H1 (cell line): Measurements from ENCODE around the gene FBXO41. TPM values are rescaled to one million over a fixed set of nuclear protein-coding genes. Genes with fewer than 3 reads are reported as not detected.
A peak's percentile ranks its signal among the peaks of the same experiment; 100 is the strongest.

Experiments
- CTCF ChIA-PET: fragments of 300-600 bp; sonication (Branson Sonifier 250); formaldehyde crosslinking; loops from one replicate; lab custom pipeline; 2021; ENCODE audit not compliant: partially characterized antibody; lab: Charles Lee
- POLR2A ChIA-PET: fragments of 300-600 bp; sonication (Branson Sonifier 250); formaldehyde crosslinking; loops from one replicate; lab custom pipeline; 2021; ENCODE audit warnings: inconsistent platforms; ENCODE audit not compliant: partially characterized antibody; lab: Charles Lee
- DNase-seq, 2 experiments: peaks; one replicate each; pipeline versions ENCODE4 v3.0.0 to v3.0.0-alpha.2; 2010 to 2022; ENCODE audit warnings: low spot score in 2 of 2, low read depth in 1 of 2, mixed read lengths in 1 of 2
- FAIRE-seq: peaks from 2 replicates; lab custom pipeline; 2011; peaks lifted over from hg19 to GRCh38; lab: Jason Lieb, UNC
- H2AFZ ChIP-seq: 2 replicates; pipeline ENCODE4 v1.8.1; 2012; ENCODE audit warnings: low read length, inconsistent platforms
- H2AK5ac ChIP-seq: 2 replicates; pipeline ENCODE4 v1.6.1; 2013; ENCODE audit warnings: low read depth, low read length
- H2BK120ac ChIP-seq: replicated peaks from 2 replicates; pipeline ENCODE3; 2013; ENCODE audit warnings: low read depth, low read length, inconsistent platforms
- H2BK12ac ChIP-seq: 2 replicates; pipeline ENCODE4 v1.6.1; 2013; ENCODE audit warnings: low read depth, low read length
- H2BK15ac ChIP-seq: 2 replicates; pipeline ENCODE4 v1.6.1; 2013; ENCODE audit warnings: low read length
- H2BK20ac ChIP-seq: 2 replicates; pipeline ENCODE4 v1.6.1; 2013; ENCODE audit warnings: low read length
- H2BK5ac ChIP-seq: 2 replicates; pipeline ENCODE4 v1.6.1; 2013; ENCODE audit warnings: low read depth, low read length
- H3K14ac ChIP-seq: 2 replicates; pipeline ENCODE4 v1.6.1; 2013; ENCODE audit warnings: inconsistent platforms; ENCODE audit not compliant: insufficient read length
- H3K18ac ChIP-seq: 2 replicates; pipeline ENCODE4 v1.6.1; 2013; ENCODE audit warnings: low read length; ENCODE audit errors: extremely low read depth
- H3K23ac ChIP-seq: 2 replicates; pipeline ENCODE4 v1.6.1; 2013; ENCODE audit warnings: inconsistent platforms; ENCODE audit not compliant: insufficient read length
- H3K23me2 ChIP-seq: 2 replicates; pipeline ENCODE4 v1.6.1; 2013; ENCODE audit warnings: low read depth, low read length
- H3K27ac ChIP-seq: 2 replicates; pipeline ENCODE4 v1.6.1; 2011; ENCODE audit warnings: low read depth, low read length, inconsistent platforms
- H3K27me3 ChIP-seq, 4 experiments: replicated peaks in 1 of 4; 1 replicate in 1 of 4; 2 replicates in 3 of 4; pipeline versions ENCODE4 v1.6.1 to v1.8.1; 2011 to 2013; ENCODE audit warnings: low read length in 3 of 4, mild to moderate bottlenecking in 3 of 4, inconsistent platforms in 2 of 4, mixed read lengths in 2 of 4, moderate library complexity in 1 of 4; ENCODE audit not compliant: control insufficient read depth in 3 of 4, insufficient read depth in 3 of 4; ENCODE audit errors: extremely low read depth in 1 of 4
- H3K36me3 ChIP-seq, 4 experiments: 2 replicates each; pipeline versions ENCODE4 v1.6.1 to v1.8.1; 2011 to 2013; ENCODE audit warnings: mild to moderate bottlenecking in 4 of 4, low read length in 3 of 4, moderate library complexity in 2 of 4, control low read depth in 1 of 4, inconsistent platforms in 1 of 4; ENCODE audit not compliant: insufficient read depth in 4 of 4, control insufficient read depth in 2 of 4
- H3K4ac ChIP-seq: replicated peaks from 2 replicates; pipeline ENCODE3; 2013; ENCODE audit warnings: low read length, low read depth, mixed read lengths, inconsistent platforms; ENCODE audit not compliant: insufficient read length
- H3K4me1 ChIP-seq, 4 experiments: replicated peaks in 1 of 4; 1 replicate in 1 of 4; 2 replicates in 3 of 4; pipeline versions ENCODE4 v1.6.1 to v1.8.1; 2011 to 2013; ENCODE audit warnings: low read length in 3 of 4, inconsistent platforms in 2 of 4, mixed read lengths in 1 of 4; ENCODE audit not compliant: insufficient read depth in 4 of 4, control insufficient read depth in 3 of 4
- H3K4me2 ChIP-seq, 2 experiments: 2 replicates each; pipeline versions ENCODE4 v1.6.1 to v1.8.1; 2011 to 2013; ENCODE audit warnings: low read depth in 2 of 2, low read length in 2 of 2, control low read depth in 1 of 2, inconsistent platforms in 1 of 2, mild to moderate bottlenecking in 1 of 2; ENCODE audit not compliant: insufficient read depth in 1 of 2
- H3K4me3 ChIP-seq, 4 experiments: fragments of 200-600, 300-600 bp in 1 of 4; sonication (generic), shearing (Covaris generic), sonication (Bioruptor Twin) in 1 of 4; 2 replicates each; pipeline versions ENCODE4 v1.5.1 to v1.8.1; 2011 to 2016; ENCODE audit warnings: low read length in 4 of 4, low read depth in 3 of 4, control low read depth in 2 of 4, inconsistent platforms in 2 of 4, mild to moderate bottlenecking in 2 of 4, mixed read lengths in 1 of 4, moderate library complexity in 1 of 4; ENCODE audit not compliant: insufficient read depth in 2 of 4; ENCODE audit errors: extremely low read depth in 1 of 4
- H3K56ac ChIP-seq: replicated peaks from 2 replicates; pipeline ENCODE3; 2013; ENCODE audit warnings: low read depth, mild to moderate bottlenecking, mixed read lengths, low read length, inconsistent platforms; ENCODE audit not compliant: insufficient read length
- H3K79me1 ChIP-seq: 2 replicates; pipeline ENCODE4 v1.6.1; 2013; ENCODE audit warnings: low read depth, low read length, control low read depth
- H3K79me2 ChIP-seq, 2 experiments: 2 replicates each; pipeline versions ENCODE4 v1.6.1 to v1.8.1; 2012 to 2013; ENCODE audit warnings: low read length in 2 of 2, mild to moderate bottlenecking in 2 of 2, inconsistent platforms in 1 of 2; ENCODE audit not compliant: insufficient read depth in 2 of 2, control insufficient read depth in 1 of 2
- H3K9ac ChIP-seq, 4 experiments: replicated peaks in 1 of 4; 1 replicate in 1 of 4; 2 replicates in 3 of 4; pipeline versions ENCODE4 v1.6.1 to v1.8.1; 2011 to 2013; ENCODE audit warnings: low read depth in 3 of 4, low read length in 3 of 4, control low read depth in 2 of 4, mild to moderate bottlenecking in 2 of 4, moderate library complexity in 2 of 4, inconsistent platforms in 1 of 4; ENCODE audit errors: extremely low read depth in 1 of 4
- H3K9me3 ChIP-seq, 2 experiments: 2 replicates each; pipeline versions ENCODE4 v1.6.1 to v1.8.1; 2012 to 2013; ENCODE audit warnings: mild to moderate bottlenecking in 2 of 2, moderate library complexity in 2 of 2, control low read depth in 1 of 2, inconsistent platforms in 1 of 2, low read depth in 1 of 2, low read length in 1 of 2, mixed read lengths in 1 of 2; ENCODE audit not compliant: insufficient read depth in 2 of 2
- H4K20me1 ChIP-seq, 2 experiments: replicated peaks in 1 of 2; 2 replicates each; pipeline versions ENCODE3 to v1.8.1; 2011 to 2013; ENCODE audit warnings: inconsistent platforms in 2 of 2, low read length in 2 of 2, mild to moderate bottlenecking in 1 of 2; ENCODE audit not compliant: insufficient read depth in 2 of 2, control insufficient read depth in 1 of 2
- H4K5ac ChIP-seq: 2 replicates; pipeline ENCODE4 v1.6.1; 2013; ENCODE audit warnings: low read length, low read depth, mixed read lengths, inconsistent platforms; ENCODE audit not compliant: insufficient read length
- H4K8ac ChIP-seq: 2 replicates; pipeline ENCODE4 v1.8.0; 2013; ENCODE audit warnings: mild to moderate bottlenecking, moderate library complexity, low read length, inconsistent platforms; ENCODE audit not compliant: insufficient read depth; ENCODE audit errors: extremely low read depth
- H4K91ac ChIP-seq: replicated peaks from 2 replicates; pipeline ENCODE3; 2013; ENCODE audit warnings: low read length, mixed read lengths, inconsistent platforms; ENCODE audit not compliant: insufficient read length
- CTCF ChIP-seq, 3 experiments: IDR thresholded peaks; 1 replicate in 2 of 3; 2 replicates in 1 of 3; pipeline versions ENCODE4 v1.5.1 to v1.6.1; 2011; ENCODE audit warnings: low read length in 3 of 3, mild to moderate bottlenecking in 3 of 3, inconsistent platforms in 2 of 3, low read depth in 1 of 3, moderate library complexity in 1 of 3; ENCODE audit not compliant: insufficient read depth in 1 of 3; ENCODE audit errors: control extremely low read depth in 1 of 3
- EZH2 ChIP-seq: fragments of 200-600 bp; sonication (generic); IDR thresholded peaks from 2 replicates; pipeline ENCODE4 v1.7.1; 2012; ENCODE audit warnings: low read depth, mild to moderate bottlenecking, moderate library complexity, low read length, inconsistent platforms; ENCODE audit not compliant: severe bottlenecking
- POLR2A ChIP-seq, 2 experiments: IDR thresholded peaks; 1 replicate in 1 of 2; 2 replicates in 1 of 2; pipeline ENCODE4 v1.6.1; 2011; ENCODE audit warnings: low read depth in 2 of 2, low read length in 2 of 2, mild to moderate bottlenecking in 2 of 2; ENCODE audit errors: control extremely low read depth in 1 of 2
- WGBS, 2 experiments: shearing (Covaris generic) in 1 of 2; methylation state at CpG; one replicate each; pipeline versions ENCODE4 v1.1.6 to v1.1.7; 2013 to 2015; ENCODE audit warnings: low lambda C conversion rate in 2 of 2, mixed read lengths in 2 of 2, inconsistent platforms in 1 of 2, low coverage in 1 of 2, missing lambda C conversion rate in 1 of 2; ENCODE audit not compliant: insufficient replicate concordance in 2 of 2, insufficient coverage in 1 of 2, insufficient read length in 1 of 2; ENCODE audit errors: extremely low coverage in 1 of 2, missing lambda C conversion rate in 1 of 2; 5-methylcytosine and 5-hydroxymethylcytosine counted together
- polyA plus RNA-seq, 7 experiments: library from polyadenylated mRNA; depleted of rRNA in 3 of 7; stranded (reverse) in 5 of 7; unstranded in 2 of 7; fragments of >200 nt in 5 of 7; fragments of 200-250 nt in 2 of 7; gene quantifications; 1 replicate in 5 of 7; 2 replicates in 1 of 7; 4 replicates in 1 of 7; pipeline versions ENCODE4 v1.2.1 to v1.2.3, GENCODE V29; 2011 to 2013; ENCODE audit warnings: missing spikeins in 2 of 7, mixed read lengths in 2 of 7
- total RNA-seq: library from RNA; stranded (reverse); fragmentation: NEBNext Ultra II Directional; extraction: Animal tissue kit (Norgen Biotek cat#: 25700); gene quantifications from 2 replicates; pipeline ENCODE4 v1.2.1, GENCODE V29; 2021

FBXO41 gene
- total and polyA plus RNA-seq, 2 of the 8 experiments (the other 6 are each of a cell fraction or from before 2014, with no cell fraction given): 11.2 to 14.3 TPM

GRCh38 chr2:73282924-73283544 lies 1.2 kb downstream of the FBXO41 start:
- Histone ChIP-seq H3K9me3 (no peaks in the 10 kb centered on the region), H3K4me2 (peak overlapping the region; percentile 91 to 95), H3K14ac (no peak overlapping the region), H2BK20ac (peak overlapping the region; percentile 61; the same call in 1 of the 2 replicates), H4K91ac (peak overlapping the region; percentile 45), H3K56ac (no peak overlapping the region), H4K5ac (no peak overlapping the region), H2BK15ac (peak overlapping the region; percentile 25; the same call in 1 of the 2 replicates), H3K79me1 (peaks cover 19% of the 10 kb centered on the region), H4K20me1 (peaks cover 2 to 24% of the 10 kb centered on the region in 2 experiments), H4K8ac (peak overlapping the region; percentile 45), H3K27me3 (peaks cover 0 to 13% (median 8%) of the 10 kb centered on the region in 4 experiments; a peak in 6 of 7 replicates), H2BK120ac (peak overlapping the region; percentile 28), H3K4me1 (peaks cover 5 to 17% (median 10%) of the 10 kb centered on the region in 4 experiments), H2BK5ac (peak overlapping the region; percentile 94), H3K9ac (peak overlapping the region in 3 of 4 experiments; percentile 34 to 74 (median 38); a peak in 6 of 7 replicates), H3K27ac (no peak overlapping the region), H2AK5ac (peak overlapping the region; percentile 95; the same call in 1 of the 2 replicates), H3K4me3 (peak overlapping the region; percentile 68 to 92 (median 76)), H3K23me2 (peaks cover 17% of the 10 kb centered on the region), H2BK12ac (peak overlapping the region; percentile 97), H3K36me3 (peaks cover 0 to 7% (median 0%) of the 10 kb centered on the region in 4 experiments; a peak in 1 of 8 replicates), H3K18ac (peak overlapping the region; percentile 64; the same call in 1 of the 2 replicates), H3K23ac (no peak overlapping the region), H3K4ac (no peak overlapping the region), H2AFZ (no peak overlapping the region), H3K79me2 (peaks cover 0 to 30% of the 10 kb centered on the region in 2 experiments; a peak in 3 of 4 replicates)
- TF ChIP-seq CTCF (IDR thresholded peaks at IDR 0.05; ENCODE audit: control extremely low read depth in 1 of 3, insufficient read depth in 1 of 3, low read depth in 1 of 3, low read length in 3 of 3) (peak in 1 of 3 experiments; percentile 29; a peak in 2 of 4 replicates), POLR2A (IDR thresholded peaks at IDR 0.05; ENCODE audit: control extremely low read depth in 1 of 2, low read depth in 2 of 2, low read length in 2 of 2) (no peak), EZH2 (no peak)
- ChIA-PET CTCF (interaction anchor here (0.6 to 13.4 kb wide), 6 partner anchors 8 to 397 kb away, joined by 3 to 122 read pairs (median 4); partner anchors contain the start of gene EGR4), POLR2A (interaction anchor here (0.7 to 1.6 kb wide), 5 partner anchors 9 to 49 kb away, joined by 3 to 4 read pairs (median 3); partner anchors contain the start of gene CCT7)
- no peak for DNase-seq
- 44% methylated on average over 5 of the region's 5 CpGs; no CpG with 5 or more reads in 1 of the 2 experiments for WGBS, 2 experiments
- no peak for FAIRE-seq
